ENCODE results near the gene TBC1D13. TPM values are rescaled to one million over a fixed set of nuclear protein-coding genes. Genes with fewer than 3 reads are reported as not detected.

Gene TBC1D13
- total and polyA plus RNA-seq, 2 of the 13 experiments (the other 11 are each of a cell fraction or from before 2014, with no cell fraction given): 17.9 to 19.7 TPM

GRCh38 chr9:128838338-128838737 is 51.3 kb downstream of the TBC1D13 start (continued):
- TF ChIP-seq MTERF4 (CRISPR knock-in tag; IDR thresholded peaks at IDR 0.05): peak; percentile 96
- TF ChIP-seq ETV6 (CRISPR knock-in tag; conservative IDR thresholded peaks at IDR 0.05): no peak
- no peak for TF ChIP-seq NONO (IDR thresholded peaks at IDR 0.05)
- peak; percentile 59; the same call in 1 of the 2 replicates for TF ChIP-seq NONO (CRISPR knock-in tag; conservative IDR thresholded peaks at IDR 0.05)
- TF ChIP-seq SPEN (CRISPR knock-in tag; IDR thresholded peaks at IDR 0.05; ENCODE audit: low read depth): peak; percentile 52; the same call in 1 of the 2 replicates
- peak; percentile 74 for TF ChIP-seq ZNF331 (CRISPR knock-in tag; IDR thresholded peaks at IDR 0.05)
- TF ChIP-seq, protein P1, sequence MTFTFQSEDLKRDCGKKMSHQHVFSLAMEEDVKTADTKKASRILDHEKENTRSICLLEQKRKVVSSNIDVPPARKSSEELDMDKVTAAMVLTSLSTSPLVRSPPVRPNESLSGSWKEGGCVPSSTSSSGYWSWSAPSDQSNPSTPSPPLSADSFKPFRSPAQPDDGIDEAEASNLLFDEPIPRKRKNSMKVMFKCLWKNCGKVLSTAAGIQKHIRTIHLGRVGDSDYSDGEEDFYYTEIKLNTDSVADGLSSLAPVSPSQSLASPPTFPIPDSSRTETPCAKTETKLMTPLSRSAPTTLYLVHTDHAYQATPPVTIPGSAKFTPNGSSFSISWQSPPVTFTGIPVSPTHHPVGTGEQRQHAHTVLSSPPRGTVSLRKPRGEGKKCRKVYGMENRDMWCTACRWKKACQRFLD (CRISPR knock-in tag; IDR thresholded peaks at IDR 0.05; ENCODE audit: borderline replicate concordance): 0 out of 2 replicates have a peak, but pooled peaks have one; percentile 21
- peak; percentile 55; the same call in 1 of the 2 replicates for TF ChIP-seq ZBTB21 (CRISPR knock-in tag; IDR thresholded peaks at IDR 0.05)
- TF ChIP-seq FOXA1 (IDR thresholded peaks at IDR 0.05): no peak
- TF ChIP-seq FOXA1 (CRISPR knock-in tag; IDR thresholded peaks at IDR 0.05): peak; percentile 86
- TF ChIP-seq, protein P2, sequence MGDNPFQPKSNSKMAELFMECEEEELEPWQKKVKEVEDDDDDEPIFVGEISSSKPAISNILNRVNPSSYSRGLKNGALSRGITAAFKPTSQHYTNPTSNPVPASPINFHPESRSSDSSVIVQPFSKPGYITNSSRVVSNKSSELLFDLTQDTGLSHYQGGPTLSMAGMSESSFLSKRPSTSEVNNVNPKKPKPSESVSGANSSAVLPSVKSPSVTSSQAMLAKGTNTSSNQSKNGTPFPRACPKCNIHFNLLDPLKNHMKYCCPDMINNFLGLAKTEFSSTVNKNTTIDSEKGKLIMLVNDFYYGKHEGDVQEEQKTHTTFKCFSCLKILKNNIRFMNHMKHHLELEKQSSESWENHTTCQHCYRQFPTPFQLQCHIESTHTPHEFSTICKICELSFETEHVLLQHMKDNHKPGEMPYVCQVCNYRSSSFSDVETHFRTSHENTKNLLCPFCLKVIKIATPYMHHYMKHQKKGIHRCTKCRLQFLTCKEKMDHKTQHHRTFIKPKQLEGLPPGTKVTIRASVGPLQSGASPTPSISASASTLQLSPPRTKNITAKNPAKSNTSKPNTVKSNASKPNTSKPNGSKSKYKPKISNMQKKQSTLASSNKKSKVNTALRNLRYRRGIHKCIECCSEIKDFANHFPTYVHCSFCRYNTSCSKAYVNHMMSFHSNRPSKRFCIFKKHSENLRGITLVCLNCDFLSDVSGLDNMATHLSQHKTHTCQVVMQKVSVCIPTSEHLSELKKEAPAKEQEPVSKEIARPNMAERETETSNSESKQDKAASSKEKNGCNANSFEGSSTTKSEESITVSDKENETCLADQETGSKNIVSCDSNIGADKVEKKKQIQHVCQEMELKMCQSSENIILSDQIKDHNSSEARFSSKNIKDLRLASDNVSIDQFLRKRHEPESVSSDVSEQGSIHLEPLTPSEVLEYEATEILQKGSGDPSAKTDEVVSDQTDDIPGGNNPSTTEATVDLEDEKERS (CRISPR knock-in tag; IDR thresholded peaks at IDR 0.05): no peak
- no peak for TF ChIP-seq XRCC5 (optimal IDR thresholded peaks at IDR 0.05; ENCODE audit: low read length)
- TF ChIP-seq ZNF652 (CRISPR knock-in tag; IDR thresholded peaks at IDR 0.05; ENCODE audit: borderline replicate concordance, low read depth): peak; percentile 94
- no peak for TF ChIP-seq AHR (CRISPR knock-in tag; IDR thresholded peaks at IDR 0.05)
- peak; percentile 56; the same call in 1 of the 2 replicates for TF ChIP-seq NCOR1 (IDR thresholded peaks at IDR 0.05; ENCODE audit: borderline replicate concordance, low read length)
- TF ChIP-seq HHEX (CRISPR knock-in tag; IDR thresholded peaks at IDR 0.05): peak; percentile 90
- 0 out of 2 replicates have a peak, but pooled peaks have one; percentile 56 for TF ChIP-seq ZBTB46 (CRISPR knock-in tag; IDR thresholded peaks at IDR 0.05; ENCODE audit: borderline replicate concordance)
- 0 out of 2 replicates have a peak, but pooled peaks have one; percentile 30 for TF ChIP-seq CCDC6 (CRISPR knock-in tag; IDR thresholded peaks at IDR 0.05)
- TF ChIP-seq ETV5 (CRISPR knock-in tag; IDR thresholded peaks at IDR 0.05; ENCODE audit: borderline replicate concordance): peak; percentile 52; the same call in 1 of the 2 replicates
- TF ChIP-seq, protein P3, sequence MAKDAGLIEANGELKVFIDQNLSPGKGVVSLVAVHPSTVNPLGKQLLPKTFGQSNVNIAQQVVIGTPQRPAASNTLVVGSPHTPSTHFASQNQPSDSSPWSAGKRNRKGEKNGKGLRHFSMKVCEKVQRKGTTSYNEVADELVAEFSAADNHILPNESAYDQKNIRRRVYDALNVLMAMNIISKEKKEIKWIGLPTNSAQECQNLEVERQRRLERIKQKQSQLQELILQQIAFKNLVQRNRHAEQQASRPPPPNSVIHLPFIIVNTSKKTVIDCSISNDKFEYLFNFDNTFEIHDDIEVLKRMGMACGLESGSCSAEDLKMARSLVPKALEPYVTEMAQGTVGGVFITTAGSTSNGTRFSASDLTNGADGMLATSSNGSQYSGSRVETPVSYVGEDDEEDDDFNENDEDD (CRISPR knock-in tag; IDR thresholded peaks at IDR 0.05; ENCODE audit: borderline replicate concordance): peak; percentile 20; the same call in 1 of the 2 replicates
